Gastrocnemius medialis (tissue), 4 donors: Measurements from ENCODE around the gene SLC6A1. TPM values are rescaled to one million over a fixed set of nuclear protein-coding genes. Genes with fewer than 3 reads are reported as not detected.

ENCODE experiments used
- ATAC-seq, 2 donors: fragments of 150-250 bp; one replicate each; pipeline ENCODE4 v1.9.1; 2016
- DNase-seq, 2 donors: peaks; one replicate each; pipeline ENCODE4 v3.0.0-alpha.2; 2019
- H3K27ac ChIP-seq, 4 donors: fragments of 200-600 bp; sonication (generic); 1 replicate in 1 of 4; 2 replicates in 3 of 4; pipeline ENCODE4 v1.5.1; 2016 to 2018; ENCODE audit warnings: mild to moderate bottlenecking in 2 of 4, moderate library complexity in 1 of 4
- H3K27me3 ChIP-seq, 3 donors: fragments of 200-600 bp; sonication (generic) in 2 of 3; 1 replicate in 1 of 3; 2 replicates in 2 of 3; pipeline versions ENCODE4 v1.5.1 to v1.6.0; 2016 to 2019; ENCODE audit warnings: mild to moderate bottlenecking in 1 of 3, moderate library complexity in 1 of 3
- H3K36me3 ChIP-seq, 2 donors: fragments of 200-600 bp; sonication (generic) in 1 of 2; one replicate each; pipeline ENCODE4 v1.5.1; 2017 to 2018
- H3K4me1 ChIP-seq, 2 donors: fragments of 200-600 bp; sonication (generic) in 1 of 2; one replicate each; pipeline ENCODE4 v1.5.1; 2016 to 2017; ENCODE audit warnings: mild to moderate bottlenecking in 2 of 2
- H3K4me3 ChIP-seq, 4 donors: fragments of 200-600 bp; sonication (generic) in 3 of 4; 1 replicate in 1 of 4; 2 replicates in 3 of 4; pipeline ENCODE4 v1.5.1; 2016 to 2019; ENCODE audit warnings: mild to moderate bottlenecking in 2 of 4
- H3K9me3 ChIP-seq, 3 donors: fragments of 200-600 bp; sonication (generic) in 2 of 3; 1 replicate in 1 of 3; 2 replicates in 2 of 3; pipeline ENCODE4 v1.5.1; 2016 to 2019
- POLR2A ChIP-seq, 2 donors: fragments of 450-650 bp; IDR thresholded peaks; one replicate each; pipeline ENCODE4 v1.6.1; 2017; ENCODE audit warnings: antibody characterized with exemption in 2 of 2, mild to moderate bottlenecking in 2 of 2, moderate library complexity in 2 of 2
- in situ Hi-C, 4 donors: fragments of 200-750 bp; cut with MboI; loops; one replicate each; pipeline versions ENCODE4 v1.15.0 to v1.8.0; 2017; ENCODE audit warnings: low sequenced_read_pairs in 4 of 4
- intact Hi-C: fragments of 100-400 bp; cut with DNase I; formaldehyde crosslinking; loops from one replicate; pipeline ENCODE4 v1.15.1; 2023; ENCODE audit warnings: low total_unique reads
- total RNA-seq, 4 donors: library from RNA; depleted of rRNA; stranded (reverse); fragments of >200 nt; gene quantifications; one replicate each; pipeline versions ENCODE4 v1.1.0 to v1.2.3, GENCODE V29; 2016
- TF ChIP-seq, protein P1 (sequence below), 5 experiments: fragments of 450-650 bp in 3 of 5; fragments of 200-600 bp in 2 of 5; sonication (generic) in 2 of 5; IDR thresholded peaks in 4 of 5; conservative IDR thresholded peaks in 1 of 5; 1 replicate in 4 of 5; 2 replicates in 1 of 5; pipeline ENCODE4 v1.5.1; 2016 to 2019; ENCODE audit warnings: antibody characterized with exemption in 5 of 5, mild to moderate bottlenecking in 3 of 5, moderate library complexity in 3 of 5

The SLC6A1 gene
- total RNA-seq, 4 donors from 2014 or later, result 0.23 to 0.36 (median 0.31) TPM

DNA sequence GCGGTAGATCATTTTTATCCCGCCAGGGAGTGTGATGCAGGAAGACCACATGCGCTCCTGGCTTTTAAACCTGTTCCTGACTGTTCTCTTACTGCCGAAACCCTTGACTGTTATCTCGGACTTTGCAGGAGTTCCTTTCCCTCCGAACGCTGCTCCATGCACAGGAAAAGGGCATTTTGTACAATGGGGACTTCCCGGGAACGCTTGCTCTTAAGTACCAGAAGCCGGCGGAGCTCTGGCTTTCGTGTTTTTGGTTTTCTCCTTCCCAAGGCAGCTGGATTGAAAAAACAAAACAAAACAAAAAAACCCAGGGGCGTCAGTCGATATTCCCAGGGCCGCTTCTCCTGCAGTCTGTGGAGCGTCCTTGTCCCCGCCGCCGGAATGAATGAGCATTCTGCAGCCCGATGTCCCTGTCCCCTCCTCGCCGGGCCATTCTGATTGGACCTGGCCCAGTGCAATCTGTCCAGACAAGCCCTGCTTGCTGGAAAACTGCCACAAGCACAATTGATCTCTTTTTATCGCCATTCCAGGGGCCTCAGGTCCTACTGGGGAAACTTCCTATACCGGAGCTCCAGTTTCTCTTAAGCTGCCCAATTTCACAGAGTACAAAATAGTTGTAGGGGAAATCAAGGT is 44.8 kb downstream of the SLC6A1 start:
- intact Hi-C loops (no loop called here), in situ Hi-C loops (no loop called here)
- DNase-seq, result no peak
- Histone ChIP-seq H3K36me3 (no peaks in the 10 kb centered on the region), H3K27ac (no peak overlapping the region), H3K4me1 (no peaks in the 10 kb centered on the region), H3K27me3 (peaks cover 7 to 16% (median 14%) of the 10 kb centered on the region in 3 donors), H3K9me3 (no peaks in the 10 kb centered on the region), H3K4me3 (no peak overlapping the region)
- TF ChIP-seq, protein P1, sequence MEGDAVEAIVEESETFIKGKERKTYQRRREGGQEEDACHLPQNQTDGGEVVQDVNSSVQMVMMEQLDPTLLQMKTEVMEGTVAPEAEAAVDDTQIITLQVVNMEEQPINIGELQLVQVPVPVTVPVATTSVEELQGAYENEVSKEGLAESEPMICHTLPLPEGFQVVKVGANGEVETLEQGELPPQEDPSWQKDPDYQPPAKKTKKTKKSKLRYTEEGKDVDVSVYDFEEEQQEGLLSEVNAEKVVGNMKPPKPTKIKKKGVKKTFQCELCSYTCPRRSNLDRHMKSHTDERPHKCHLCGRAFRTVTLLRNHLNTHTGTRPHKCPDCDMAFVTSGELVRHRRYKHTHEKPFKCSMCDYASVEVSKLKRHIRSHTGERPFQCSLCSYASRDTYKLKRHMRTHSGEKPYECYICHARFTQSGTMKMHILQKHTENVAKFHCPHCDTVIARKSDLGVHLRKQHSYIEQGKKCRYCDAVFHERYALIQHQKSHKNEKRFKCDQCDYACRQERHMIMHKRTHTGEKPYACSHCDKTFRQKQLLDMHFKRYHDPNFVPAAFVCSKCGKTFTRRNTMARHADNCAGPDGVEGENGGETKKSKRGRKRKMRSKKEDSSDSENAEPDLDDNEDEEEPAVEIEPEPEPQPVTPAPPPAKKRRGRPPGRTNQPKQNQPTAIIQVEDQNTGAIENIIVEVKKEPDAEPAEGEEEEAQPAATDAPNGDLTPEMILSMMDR (IDR thresholded peaks at IDR 0.05 in 4 of 5, conservative IDR thresholded peaks at IDR 0.05 in 1 of 5), result no peak
- TF ChIP-seq POLR2A (IDR thresholded peaks at IDR 0.05), result no peak
- no peak for ATAC-seq

DNA sequence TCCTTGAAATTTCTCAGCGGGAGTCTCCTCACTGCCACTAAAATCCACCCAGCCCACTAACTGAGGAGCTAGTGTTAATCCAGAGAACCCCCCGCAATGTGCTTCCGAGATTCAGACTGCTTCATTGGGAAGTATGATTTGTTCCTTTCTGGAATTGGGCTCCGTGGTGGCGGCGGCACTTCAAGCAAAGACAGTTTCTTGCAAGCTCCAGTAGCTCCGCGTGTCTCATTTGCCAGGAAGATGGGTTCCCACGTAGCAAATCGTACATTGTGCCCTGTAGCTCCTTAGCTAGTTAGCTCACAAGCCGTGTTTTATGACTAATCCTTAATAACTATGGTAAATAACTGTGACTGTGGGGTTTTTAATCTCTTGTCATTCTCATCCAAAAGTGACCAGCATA is 45.4 kb downstream of the SLC6A1 start:
- H3K27ac ChIP-seq, result no peak overlapping the region
- no peaks in the 10 kb centered on the region for H3K36me3 ChIP-seq
- H3K9me3 ChIP-seq, result no peaks in the 10 kb centered on the region
- no peaks in the 10 kb centered on the region for H3K4me1 ChIP-seq
- no peak for ATAC-seq
- DNase-seq, result no peak
- in situ Hi-C loops (no loop called here), intact Hi-C loops (no loop called here)
- no peak for TF ChIP-seq POLR2A (IDR thresholded peaks at IDR 0.05)
- TF ChIP-seq, protein P1 (IDR thresholded peaks at IDR 0.05 in 4 of 5, conservative IDR thresholded peaks at IDR 0.05 in 1 of 5), result no peak
- H3K27me3 ChIP-seq, result peaks cover 7 to 16% (median 13%) of the 10 kb centered on the region in 3 donors
- H3K4me3 ChIP-seq, result no peak overlapping the region

DNA sequence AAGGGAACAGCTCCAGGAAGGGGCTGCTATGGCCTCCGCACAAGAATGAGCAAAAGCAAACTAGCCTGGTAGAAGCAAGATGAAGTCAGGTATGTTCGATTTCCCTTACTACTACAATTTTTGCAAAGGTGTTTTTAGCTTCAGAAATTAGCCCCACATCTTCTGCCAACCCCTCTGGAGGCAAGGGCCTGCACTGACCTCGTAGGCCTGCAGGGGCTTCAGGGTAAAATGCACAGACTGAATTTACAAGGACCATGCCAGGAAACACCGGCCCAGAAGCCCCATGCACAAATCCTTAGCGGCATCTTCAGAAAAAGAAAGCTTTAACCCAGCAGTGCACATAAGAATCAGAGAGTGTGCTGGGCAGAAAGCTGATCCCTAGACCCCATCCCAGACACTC is 53.0 kb downstream of the SLC6A1 start:
- Histone ChIP-seq H3K4me3 (no peak overlapping the region), H3K9me3 (no peaks in the 10 kb centered on the region), H3K27ac (no peak overlapping the region), H3K36me3 (no peaks in the 10 kb centered on the region), H3K27me3 (peaks cover 0 to under 1% (median 0%) of the 10 kb centered on the region in 3 donors), H3K4me1 (no peaks in the 10 kb centered on the region)
- DNase-seq (no peak), ATAC-seq (no peak)
- intact Hi-C loops (no loop called here), in situ Hi-C loops (no loop called here)
- TF ChIP-seq POLR2A (IDR thresholded peaks at IDR 0.05), result no peak
- TF ChIP-seq, protein P1 (IDR thresholded peaks at IDR 0.05 in 4 of 5, conservative IDR thresholded peaks at IDR 0.05 in 1 of 5), result no peak

DNA sequence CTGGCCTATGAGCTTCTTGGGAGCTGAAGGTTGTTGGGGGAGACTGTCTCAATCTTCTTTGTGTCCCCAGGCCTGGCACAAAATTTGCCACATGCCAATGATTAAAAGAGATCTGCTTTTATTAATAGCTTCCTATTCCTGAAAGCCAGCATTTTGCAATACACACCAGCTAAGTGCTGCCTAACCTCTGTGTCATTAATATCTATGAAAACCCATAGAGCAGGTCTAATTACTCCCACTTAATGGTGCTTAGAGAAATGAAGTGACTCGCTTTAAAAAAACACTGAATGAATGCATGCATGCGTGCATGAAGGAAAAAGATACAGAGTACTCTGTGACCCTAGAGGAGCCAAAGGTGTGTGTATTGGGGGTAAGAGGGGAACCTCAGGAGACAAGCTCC is 55.0 kb downstream of the SLC6A1 start:
- DNase-seq, result no peak
- TF ChIP-seq, protein P1 (IDR thresholded peaks at IDR 0.05 in 4 of 5, conservative IDR thresholded peaks at IDR 0.05 in 1 of 5), result no peak
- no peak for TF ChIP-seq POLR2A (IDR thresholded peaks at IDR 0.05)
- ATAC-seq, result no peak
- Histone ChIP-seq H3K27ac (no peak overlapping the region), H3K4me1 (no peaks in the 10 kb centered on the region), H3K27me3 (no peaks in the 10 kb centered on the region), H3K9me3 (no peaks in the 10 kb centered on the region), H3K4me3 (no peak overlapping the region), H3K36me3 (no peaks in the 10 kb centered on the region)
- intact Hi-C loops (no loop called here), in situ Hi-C loops (no loop called here)
